ENCODE data around the gene DENND2C. TPM values are rescaled to one million over a fixed set of nuclear protein-coding genes. Genes with fewer than 3 reads are reported as not detected.

Gene DENND2C
- total RNA-seq, 1 experiment from 2014 or later: 3.6 TPM

DNA sequence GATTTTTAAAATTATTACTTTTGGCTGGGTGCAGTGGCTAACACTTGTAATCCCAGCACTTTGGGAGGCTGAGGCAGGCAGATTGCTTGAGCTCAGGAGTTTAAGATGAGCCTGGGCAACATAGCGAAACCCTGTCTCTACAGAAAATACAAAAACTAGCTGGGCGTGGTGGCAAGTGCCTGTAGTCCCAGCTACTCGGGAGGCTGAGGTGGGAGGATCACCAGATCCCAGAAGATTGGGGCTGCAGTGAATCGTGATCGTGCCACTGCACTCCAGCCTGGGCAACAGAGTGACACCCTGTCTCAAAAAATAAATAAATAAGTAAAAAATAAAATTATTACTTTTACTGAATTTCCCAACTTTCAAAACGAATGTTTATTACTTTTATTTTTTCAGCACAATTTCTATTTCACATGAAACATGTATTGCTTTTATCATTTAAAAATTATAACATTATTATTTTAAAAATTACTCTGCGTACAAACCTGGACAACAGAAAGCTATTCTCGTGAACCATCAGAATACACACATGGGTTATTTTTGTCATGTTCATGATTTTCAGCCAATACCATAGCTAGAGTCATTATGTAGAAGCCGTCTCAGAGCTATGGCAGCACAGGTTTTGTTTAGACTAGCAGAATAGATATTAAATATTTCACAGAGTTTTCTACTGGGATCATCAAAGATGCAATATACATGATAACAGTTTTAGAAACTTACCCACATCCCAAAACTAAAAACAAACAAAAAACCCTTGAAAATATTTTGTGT is 24.9 kb upstream of the DENND2C start:
- Histone ChIP-seq H4K20me1 (ENCODE audit: insufficient read depth) (no peaks in the 10 kb centered on the region), H3K36me3 (ENCODE audit: control insufficient read depth in 1 of 2, insufficient read depth in 2 of 2, low read length in 2 of 2) (no peaks in the 10 kb centered on the region), H3K27me3 (ENCODE audit: insufficient read depth, low read length) (no peaks in the 10 kb centered on the region), H3K27ac (ENCODE audit: low read depth, low read length) (no peak overlapping the region), H2AFZ (ENCODE audit: low read depth, low read length, poor library complexity, severe bottlenecking) (no peak overlapping the region), H3K9me2 (ENCODE audit: insufficient read depth) (no peaks in the 10 kb centered on the region), H3K4me1 (ENCODE audit: control insufficient read depth in 1 of 2, insufficient read depth in 2 of 2, low read length in 2 of 2) (no peaks in the 10 kb centered on the region), H3K4me3 (replicated peaks in 1 of 2; ENCODE audit: low read depth in 1 of 2, low read length in 2 of 2) (no peak overlapping the region), H3K9ac (ENCODE audit: low read length) (no peak overlapping the region), H3K79me2 (ENCODE audit: insufficient read depth, low read length) (no peaks in the 10 kb centered on the region), H3K9me3 (ENCODE audit: control insufficient read depth in 1 of 2, insufficient read depth in 1 of 2, low read depth in 1 of 2, low read length in 2 of 2) (no peaks in the 10 kb centered on the region), H3K4me2 (ENCODE audit: low read length) (no peak overlapping the region)
- ATAC-seq (no peak), DNase-seq (ENCODE audit: low read depth, low spot score) (no peak)
- TF ChIP-seq SP1 (IDR thresholded peaks at IDR 0.05; ENCODE audit: low read depth): no peak
- no peak for TF ChIP-seq POLR2AphosphoS5 (IDR thresholded peaks at IDR 0.05; ENCODE audit: low read depth, low read length)
- TF ChIP-seq ELF1 (IDR thresholded peaks at IDR 0.05; ENCODE audit: borderline replicate concordance, low read depth): no peak
- TF ChIP-seq CBX3 (IDR thresholded peaks at IDR 0.05; ENCODE audit: low read depth): no peak
- TF ChIP-seq SIN3A (IDR thresholded peaks at IDR 0.05; ENCODE audit: low read depth): no peak
- TF ChIP-seq POLR2A (IDR thresholded peaks at IDR 0.05; ENCODE audit: borderline replicate concordance, extremely low read depth, insufficient read depth, insufficient read length): no peak
- TF ChIP-seq, protein P1, sequence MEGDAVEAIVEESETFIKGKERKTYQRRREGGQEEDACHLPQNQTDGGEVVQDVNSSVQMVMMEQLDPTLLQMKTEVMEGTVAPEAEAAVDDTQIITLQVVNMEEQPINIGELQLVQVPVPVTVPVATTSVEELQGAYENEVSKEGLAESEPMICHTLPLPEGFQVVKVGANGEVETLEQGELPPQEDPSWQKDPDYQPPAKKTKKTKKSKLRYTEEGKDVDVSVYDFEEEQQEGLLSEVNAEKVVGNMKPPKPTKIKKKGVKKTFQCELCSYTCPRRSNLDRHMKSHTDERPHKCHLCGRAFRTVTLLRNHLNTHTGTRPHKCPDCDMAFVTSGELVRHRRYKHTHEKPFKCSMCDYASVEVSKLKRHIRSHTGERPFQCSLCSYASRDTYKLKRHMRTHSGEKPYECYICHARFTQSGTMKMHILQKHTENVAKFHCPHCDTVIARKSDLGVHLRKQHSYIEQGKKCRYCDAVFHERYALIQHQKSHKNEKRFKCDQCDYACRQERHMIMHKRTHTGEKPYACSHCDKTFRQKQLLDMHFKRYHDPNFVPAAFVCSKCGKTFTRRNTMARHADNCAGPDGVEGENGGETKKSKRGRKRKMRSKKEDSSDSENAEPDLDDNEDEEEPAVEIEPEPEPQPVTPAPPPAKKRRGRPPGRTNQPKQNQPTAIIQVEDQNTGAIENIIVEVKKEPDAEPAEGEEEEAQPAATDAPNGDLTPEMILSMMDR (IDR thresholded peaks at IDR 0.05 in 2 of 3, conservative IDR thresholded peaks at IDR 0.05 in 1 of 3; ENCODE audit: borderline replicate concordance in 1 of 3, insufficient read depth in 1 of 3, low read depth in 2 of 3, low read length in 2 of 3): no peak
- TF ChIP-seq REST (IDR thresholded peaks at IDR 0.05; ENCODE audit: low read depth): no peak
- no peak for TF ChIP-seq FOSL1 (IDR thresholded peaks at IDR 0.05; ENCODE audit: low read depth)
- TF ChIP-seq YY1 (IDR thresholded peaks at IDR 0.05; ENCODE audit: extremely low read depth, insufficient replicate concordance, low read depth, low read length): no peak
- TF ChIP-seq EZH2 (IDR thresholded peaks at IDR 0.05): no peak
- no peak for TF ChIP-seq SRF (IDR thresholded peaks at IDR 0.05; ENCODE audit: low read depth)
- TF ChIP-seq ZNF274 (IDR thresholded peaks at IDR 0.05; ENCODE audit: low read depth, low read length): no peak
- TF ChIP-seq, protein P2, sequence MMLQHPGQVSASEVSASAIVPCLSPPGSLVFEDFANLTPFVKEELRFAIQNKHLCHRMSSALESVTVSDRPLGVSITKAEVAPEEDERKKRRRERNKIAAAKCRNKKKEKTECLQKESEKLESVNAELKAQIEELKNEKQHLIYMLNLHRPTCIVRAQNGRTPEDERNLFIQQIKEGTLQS (IDR thresholded peaks at IDR 0.05): no peak
- TF ChIP-seq CEBPB (IDR thresholded peaks at IDR 0.05; ENCODE audit: low read depth): no peak
- no peak for TF ChIP-seq MAX (IDR thresholded peaks at IDR 0.05)
- TF ChIP-seq TCF7L2 (IDR thresholded peaks at IDR 0.05; ENCODE audit: borderline replicate concordance, extremely low read depth, insufficient read depth, insufficient read length): no peak
- BruUV-seq (replicated peaks): no TSS peak
- RAD21 ChIA-PET (ENCODE audit: low non-redundant PET in 1 of 2, low total read pairs in 2 of 2, uncharacterized antibody in 2 of 2, unreplicated experiment in 2 of 2): no interaction called here
- POLR2A ChIA-PET: no interaction called here
- CTCF ChIA-PET: no interaction called here
- intact Hi-C loops (cut with micrococcal nuclease): no loop called here
